Liver (tissue), 3 donors: ENCODE results near the gene ST14.

ENCODE experiments used
- CTCF ChIP-seq: fragments of 150-350 bp; IDR thresholded peaks from 2 replicates; pipeline ENCODE4 v1.5.1; 2017; ENCODE audit warnings: improper control_type of control experiment, low read depth, low read length; ENCODE audit not compliant: missing input control
- EGR1 ChIP-seq, 2 donors: IDR thresholded peaks; 2 replicates each; pipeline ENCODE4 v1.6.1; 2016 to 2018; ENCODE audit warnings: antibody characterized with exemption in 2 of 2, low read depth in 2 of 2
- REST ChIP-seq: IDR thresholded peaks from 2 replicates; pipeline ENCODE4 v1.6.1; 2016; ENCODE audit warnings: antibody characterized with exemption, mild to moderate bottlenecking
- RXRA ChIP-seq, 2 donors: IDR thresholded peaks; 2 replicates each; pipeline ENCODE4 v1.6.1; 2017 to 2018; ENCODE audit warnings: antibody characterized with exemption in 2 of 2, mild to moderate bottlenecking in 1 of 2
- donor health status: healthy.
- donor health status: healthy.

- TF ChIP-seq CTCF (no peak), REST (no peak), RXRA (IDR thresholded peaks at IDR 0.05) (no peak), EGR1 (IDR thresholded peaks at IDR 0.05; ENCODE audit: low read depth in 2 of 2) (no peak)
These were observed 74.7 kb downstream of the ST14 start for GRCh38 chr11:130234315-130234714.
